ENCODE measurements around the gene CLSTN2.

The CLSTN2 gene

DNA sequence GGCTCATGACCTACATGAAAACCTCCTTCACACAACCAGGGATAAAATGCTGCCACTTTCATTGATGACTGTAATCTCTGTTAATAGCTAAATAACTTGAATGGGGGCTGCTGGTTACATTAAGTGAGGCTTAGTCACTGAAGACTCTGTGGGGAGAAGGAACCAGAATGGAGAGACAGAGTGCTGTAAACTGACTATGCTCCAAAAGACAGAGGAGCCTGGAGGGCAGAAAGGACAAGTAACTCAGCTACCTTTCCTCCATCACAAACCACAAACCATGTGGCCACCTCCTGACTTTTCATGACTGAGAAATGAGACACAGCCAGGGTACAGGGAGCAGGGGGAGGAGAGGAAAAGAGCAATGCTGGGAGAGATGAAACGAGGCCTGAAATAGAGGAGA, 645.8 kb downstream of the CLSTN2 start:
- no peak overlapping the region for H3K4me3 ChIP-seq (ENCODE audit: low read length)
- H3K27me3 ChIP-seq (ENCODE audit: control insufficient read depth, insufficient read depth, low read length): no peaks in the 10 kb centered on the region; the same call in 1 of the 2 replicates
- no peak overlapping the region for H3K27ac ChIP-seq (ENCODE audit: low read length)
- no peaks in the 10 kb centered on the region for H3K36me3 ChIP-seq (ENCODE audit: control insufficient read depth, insufficient read depth, low read length)
- no peaks in the 10 kb centered on the region for H3K4me1 ChIP-seq (ENCODE audit: control insufficient read depth, insufficient read depth, low read length)
- no peaks in the 10 kb centered on the region for H3K9me3 ChIP-seq (ENCODE audit: control insufficient read depth, insufficient read depth, low read length)
- WGBS (ENCODE audit: insufficient coverage, insufficient read length): no CpG with 5 or more reads among the region's 1 CpG
- DNase-seq (ENCODE audit: low read depth, low spot score): no peak

DNA sequence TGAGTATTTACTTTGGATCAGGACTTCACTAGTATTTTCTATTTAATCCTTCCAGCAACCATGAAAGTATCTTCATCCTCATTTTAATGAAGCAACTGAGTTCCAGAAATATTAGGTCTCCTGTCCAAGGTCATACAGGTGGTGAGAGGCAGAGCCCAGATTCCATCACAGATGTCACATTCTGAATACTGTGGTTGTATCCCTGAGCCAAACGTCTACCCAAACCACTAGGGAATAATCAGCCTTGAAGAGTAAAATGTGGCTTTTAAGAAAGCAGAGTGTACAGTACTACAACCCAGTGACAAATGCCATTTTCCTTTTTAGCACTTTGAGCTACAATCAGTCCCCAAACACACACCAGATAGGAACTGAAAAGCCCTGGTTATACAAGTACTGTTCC, 649.6 kb downstream of the CLSTN2 start:
- DNase-seq (ENCODE audit: low read depth, low spot score): no peak
- WGBS (ENCODE audit: insufficient coverage, insufficient read length): no CpG with 5 or more reads among the region's 1 CpG

DNA sequence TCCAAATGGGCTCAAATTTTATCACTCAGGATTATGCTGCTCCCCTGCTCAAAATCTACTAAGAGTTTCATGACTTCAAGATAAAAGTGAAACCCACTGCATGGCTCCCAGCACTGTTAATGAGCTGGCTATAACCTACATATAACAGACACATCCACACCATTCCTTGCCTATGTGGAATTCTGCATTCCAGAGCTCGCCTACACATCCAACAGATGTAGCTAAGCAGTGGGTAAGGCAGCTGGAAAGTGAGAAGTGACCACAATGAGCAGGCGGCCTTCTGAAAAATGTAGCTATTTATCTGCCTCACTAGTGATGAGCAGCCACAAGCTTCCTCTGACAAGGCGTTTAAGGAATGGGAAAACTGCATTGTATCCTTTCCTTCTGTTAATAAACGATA, 650.8 kb downstream of the CLSTN2 start:
- H3K4me3 ChIP-seq (ENCODE audit: low read length): no peak overlapping the region
- no peak overlapping the region for H3K27ac ChIP-seq (ENCODE audit: low read length)
- no peaks in the 10 kb centered on the region; the same call in 1 of the 2 replicates for H3K27me3 ChIP-seq (ENCODE audit: control insufficient read depth, insufficient read depth, low read length)
- H3K36me3 ChIP-seq (ENCODE audit: control insufficient read depth, insufficient read depth, low read length): no peaks in the 10 kb centered on the region
- no peak for DNase-seq (ENCODE audit: low read depth, low spot score)
- H3K4me1 ChIP-seq (ENCODE audit: control insufficient read depth, insufficient read depth, low read length): no peaks in the 10 kb centered on the region
- WGBS (ENCODE audit: insufficient coverage, insufficient read length): no CpG with 5 or more reads among the region's 4 CpGs
- no peaks in the 10 kb centered on the region for H3K9me3 ChIP-seq (ENCODE audit: control insufficient read depth, insufficient read depth, low read length)

More for the DNA sequence above, 649.6 kb downstream of the CLSTN2 start:
- no peaks in the 10 kb centered on the region for H3K4me1 ChIP-seq (ENCODE audit: control insufficient read depth, insufficient read depth, low read length)
- H3K27ac ChIP-seq (ENCODE audit: low read length): no peak overlapping the region
- no peak overlapping the region for H3K4me3 ChIP-seq (ENCODE audit: low read length)
- H3K9me3 ChIP-seq (ENCODE audit: control insufficient read depth, insufficient read depth, low read length): no peaks in the 10 kb centered on the region
- no peaks in the 10 kb centered on the region for H3K36me3 ChIP-seq (ENCODE audit: control insufficient read depth, insufficient read depth, low read length)
- H3K27me3 ChIP-seq (ENCODE audit: control insufficient read depth, insufficient read depth, low read length): no peaks in the 10 kb centered on the region; the same call in 1 of the 2 replicates

DNA sequence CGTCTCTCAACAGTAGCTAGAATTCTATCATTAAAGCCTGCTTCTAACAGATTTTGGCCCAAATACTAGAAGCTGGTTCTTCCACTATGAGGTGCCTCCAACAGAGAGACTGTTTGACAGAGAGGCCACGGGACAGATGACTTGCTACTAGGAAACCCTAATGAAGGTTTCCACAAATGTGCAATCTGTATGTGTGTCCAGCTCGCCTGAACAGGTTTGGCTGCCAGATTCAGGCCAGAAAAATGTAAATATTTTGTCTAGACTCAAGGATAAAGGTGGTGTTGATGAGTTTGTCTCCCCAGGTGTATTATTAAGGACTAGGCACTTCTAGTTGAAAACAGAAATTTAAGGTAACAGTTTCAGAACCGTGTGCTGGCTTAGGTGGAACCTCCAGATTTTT, 651.3 kb downstream of the CLSTN2 start:
- Histone ChIP-seq H3K36me3 (ENCODE audit: control insufficient read depth, insufficient read depth, low read length) (no peaks in the 10 kb centered on the region), H3K4me1 (ENCODE audit: control insufficient read depth, insufficient read depth, low read length) (no peaks in the 10 kb centered on the region), H3K27me3 (ENCODE audit: control insufficient read depth, insufficient read depth, low read length) (no peaks in the 10 kb centered on the region; the same call in 1 of the 2 replicates), H3K4me3 (ENCODE audit: low read length) (no peak overlapping the region), H3K9me3 (ENCODE audit: control insufficient read depth, insufficient read depth, low read length) (no peaks in the 10 kb centered on the region), H3K27ac (ENCODE audit: low read length) (no peak overlapping the region)
- no CpG with 5 or more reads among the region's 4 CpGs for WGBS (ENCODE audit: insufficient coverage, insufficient read length)
- no peak for DNase-seq (ENCODE audit: low read depth, low spot score)

DNA sequence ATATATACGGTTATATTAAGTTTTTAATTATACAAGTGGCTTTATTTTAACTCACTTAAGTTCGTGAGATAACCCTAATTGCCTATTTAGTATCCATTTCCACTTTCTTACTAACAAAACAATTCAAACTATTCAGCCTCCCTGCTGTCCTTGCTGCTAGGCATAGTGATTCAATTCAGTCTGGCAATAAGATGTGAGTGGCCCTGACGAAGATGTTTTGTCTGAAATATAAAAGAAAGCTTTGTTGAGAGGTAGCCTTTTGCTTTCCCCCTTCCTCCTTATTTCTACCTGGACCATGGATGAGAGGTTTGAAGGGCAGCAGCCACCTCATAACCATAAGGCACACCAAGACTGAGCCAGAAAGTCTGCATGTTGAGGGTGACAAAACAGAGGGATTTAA, 653.6 kb downstream of the CLSTN2 start:
- Histone ChIP-seq H3K4me3 (ENCODE audit: low read length) (no peak overlapping the region), H3K27ac (ENCODE audit: low read length) (no peak overlapping the region), H3K4me1 (ENCODE audit: control insufficient read depth, insufficient read depth, low read length) (no peaks in the 10 kb centered on the region), H3K27me3 (ENCODE audit: control insufficient read depth, insufficient read depth, low read length) (no peaks in the 10 kb centered on the region), H3K36me3 (ENCODE audit: control insufficient read depth, insufficient read depth, low read length) (no peaks in the 10 kb centered on the region), H3K9me3 (ENCODE audit: control insufficient read depth, insufficient read depth, low read length) (no peaks in the 10 kb centered on the region)
- peak; percentile 16 for DNase-seq (ENCODE audit: low read depth, low spot score)
- WGBS (ENCODE audit: insufficient coverage, insufficient read length): no CpG with 5 or more reads among the region's 3 CpGs

DNA sequence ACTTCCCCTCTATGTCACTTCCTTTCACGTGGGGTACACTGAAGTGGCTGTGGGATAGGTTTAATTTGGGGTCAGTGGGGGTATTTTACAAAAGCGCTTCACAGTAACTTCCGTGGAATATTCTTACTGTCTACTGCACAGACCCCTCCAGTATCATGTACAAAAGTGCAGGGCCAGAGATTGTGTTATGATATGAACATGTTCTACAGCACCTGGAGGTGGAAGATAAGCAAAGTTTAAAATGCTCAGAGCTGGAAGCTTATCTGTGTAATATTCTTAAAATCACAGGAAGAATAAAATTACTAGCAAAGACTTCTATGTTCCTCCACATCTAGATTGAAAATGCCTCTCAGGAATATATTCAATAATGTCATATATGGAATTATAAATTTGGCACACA, 658.8 kb downstream of the CLSTN2 start:
- H3K27me3 ChIP-seq (ENCODE audit: control insufficient read depth, insufficient read depth, low read length): no peaks in the 10 kb centered on the region; the same call in 1 of the 2 replicates
- no peaks in the 10 kb centered on the region for H3K9me3 ChIP-seq (ENCODE audit: control insufficient read depth, insufficient read depth, low read length)
- H3K36me3 ChIP-seq (ENCODE audit: control insufficient read depth, insufficient read depth, low read length): no peaks in the 10 kb centered on the region
- no peak for DNase-seq (ENCODE audit: low read depth, low spot score)
- H3K27ac ChIP-seq (ENCODE audit: low read length): no peak overlapping the region
- H3K4me1 ChIP-seq (ENCODE audit: control insufficient read depth, insufficient read depth, low read length): no peaks in the 10 kb centered on the region
- H3K4me3 ChIP-seq (ENCODE audit: low read length): no peak overlapping the region
- no CpG with 5 or more reads among the region's 3 CpGs for WGBS (ENCODE audit: insufficient coverage, insufficient read length)

DNA sequence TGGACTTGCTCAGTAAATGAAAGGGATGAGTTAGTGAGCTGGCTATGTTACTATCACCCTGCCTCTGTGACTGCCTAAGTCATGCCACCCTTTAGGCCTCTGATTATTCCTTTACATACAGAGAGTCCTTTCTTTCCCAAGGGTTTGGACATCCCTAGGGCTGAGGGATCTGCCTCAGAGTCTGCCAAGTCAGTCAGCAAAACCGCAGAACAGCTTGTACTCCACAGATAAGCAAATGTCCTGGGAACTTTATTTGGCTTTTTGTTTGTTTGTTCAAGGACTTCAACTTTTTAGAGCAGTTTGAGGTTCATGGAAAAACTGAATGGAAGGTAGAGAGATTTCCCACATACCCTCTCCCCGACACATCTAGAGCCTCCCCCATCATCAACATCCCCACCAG, 660.3 kb downstream of the CLSTN2 start:
- no peak overlapping the region for H3K4me3 ChIP-seq (ENCODE audit: low read length)
- H3K4me1 ChIP-seq (ENCODE audit: control insufficient read depth, insufficient read depth, low read length): no peaks in the 10 kb centered on the region
- DNase-seq (ENCODE audit: low read depth, low spot score): no peak
- no CpG with 5 or more reads among the region's 2 CpGs for WGBS (ENCODE audit: insufficient coverage, insufficient read length)
- no peaks in the 10 kb centered on the region for H3K9me3 ChIP-seq (ENCODE audit: control insufficient read depth, insufficient read depth, low read length)
- no peak overlapping the region for H3K27ac ChIP-seq (ENCODE audit: low read length)
- H3K27me3 ChIP-seq (ENCODE audit: control insufficient read depth, insufficient read depth, low read length): no peaks in the 10 kb centered on the region; the same call in 1 of the 2 replicates
- H3K36me3 ChIP-seq (ENCODE audit: control insufficient read depth, insufficient read depth, low read length): no peaks in the 10 kb centered on the region

DNA sequence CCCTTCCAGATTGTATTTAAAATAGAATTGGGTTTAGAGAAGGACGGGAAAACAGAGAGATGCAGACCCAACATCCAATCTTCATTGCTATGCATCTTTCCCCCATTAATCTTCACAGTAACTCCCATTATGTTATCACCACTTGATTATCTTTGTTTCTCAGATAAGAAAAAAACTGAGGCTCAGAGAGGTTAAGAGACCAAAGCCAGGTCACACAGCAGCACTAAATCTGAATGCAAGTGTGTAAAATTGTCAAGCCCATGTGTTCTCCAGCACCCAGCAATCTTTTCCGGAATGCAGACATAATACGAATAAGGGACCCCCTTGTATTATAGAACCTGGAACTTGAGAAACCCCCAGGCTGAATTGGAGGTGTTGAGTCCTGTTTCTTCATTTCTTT, 662.4 kb downstream of the CLSTN2 start:
- H3K27ac ChIP-seq (ENCODE audit: low read length): no peak overlapping the region
- H3K4me1 ChIP-seq (ENCODE audit: control insufficient read depth, insufficient read depth, low read length): no peaks in the 10 kb centered on the region
- no peaks in the 10 kb centered on the region; the same call in 1 of the 2 replicates for H3K27me3 ChIP-seq (ENCODE audit: control insufficient read depth, insufficient read depth, low read length)
- no CpG with 5 or more reads among the region's 3 CpGs for WGBS (ENCODE audit: insufficient coverage, insufficient read length)
- no peak overlapping the region for H3K4me3 ChIP-seq (ENCODE audit: low read length)
- no peaks in the 10 kb centered on the region for H3K36me3 ChIP-seq (ENCODE audit: control insufficient read depth, insufficient read depth, low read length)
- H3K9me3 ChIP-seq (ENCODE audit: control insufficient read depth, insufficient read depth, low read length): no peaks in the 10 kb centered on the region
- DNase-seq (ENCODE audit: low read depth, low spot score): no peak

DNA sequence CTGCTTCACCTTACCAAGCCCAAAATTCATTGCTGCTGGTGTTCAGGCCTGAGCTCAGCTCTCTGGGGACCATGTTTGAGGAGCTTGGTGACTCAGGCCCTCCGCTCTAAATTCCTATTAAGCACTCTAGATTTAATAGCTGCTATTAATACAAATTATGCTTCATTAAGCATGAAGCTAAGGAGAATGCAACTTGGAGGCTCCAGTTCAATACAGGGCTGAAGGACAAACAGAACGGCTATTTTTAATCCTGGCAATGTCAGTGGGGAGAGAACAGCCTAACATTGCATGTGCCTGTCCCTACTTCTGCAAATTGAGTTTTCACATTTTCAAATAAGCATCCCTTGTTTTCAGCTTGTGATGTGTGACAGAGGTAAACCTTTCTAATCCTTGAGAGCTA, 662.8 kb downstream of the CLSTN2 start:
- no CpG with 5 or more reads among the region's 2 CpGs for WGBS (ENCODE audit: insufficient coverage, insufficient read length)
- H3K36me3 ChIP-seq (ENCODE audit: control insufficient read depth, insufficient read depth, low read length): no peaks in the 10 kb centered on the region
- DNase-seq (ENCODE audit: low read depth, low spot score): no peak

DNA sequence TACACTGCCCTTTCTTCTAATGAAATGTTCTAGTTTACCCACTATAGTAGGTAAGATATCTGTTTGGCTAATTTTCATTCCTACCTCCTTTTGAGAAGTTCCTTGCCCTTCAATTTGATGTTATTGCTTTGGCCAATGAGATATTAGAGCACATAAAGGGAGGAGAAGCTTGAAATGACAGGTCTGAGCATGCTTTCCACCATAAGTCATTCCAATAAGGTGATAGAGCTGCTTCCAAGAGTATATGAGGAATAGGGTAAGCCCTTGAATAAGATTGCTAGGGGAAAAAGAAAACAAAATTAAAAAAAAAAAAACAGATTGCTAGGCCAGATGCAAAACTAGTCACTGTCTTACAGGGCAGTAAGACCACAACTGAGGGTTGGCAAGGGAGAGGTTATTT, 664.0 kb downstream of the CLSTN2 start:
- Histone ChIP-seq H3K36me3 (ENCODE audit: control insufficient read depth, insufficient read depth, low read length) (no peaks in the 10 kb centered on the region), H3K9me3 (ENCODE audit: control insufficient read depth, insufficient read depth, low read length) (no peaks in the 10 kb centered on the region), H3K27me3 (ENCODE audit: control insufficient read depth, insufficient read depth, low read length) (no peaks in the 10 kb centered on the region; the same call in 1 of the 2 replicates), H3K4me1 (ENCODE audit: control insufficient read depth, insufficient read depth, low read length) (no peaks in the 10 kb centered on the region), H3K4me3 (ENCODE audit: low read length) (no peak overlapping the region), H3K27ac (ENCODE audit: low read length) (no peak overlapping the region)
- DNase-seq (ENCODE audit: low read depth, low spot score): no peak

More for the DNA sequence above, 662.8 kb downstream of the CLSTN2 start:
- H3K4me3 ChIP-seq (ENCODE audit: low read length): no peak overlapping the region
- no peaks in the 10 kb centered on the region for H3K4me1 ChIP-seq (ENCODE audit: control insufficient read depth, insufficient read depth, low read length)
- H3K27ac ChIP-seq (ENCODE audit: low read length): no peak overlapping the region
- H3K9me3 ChIP-seq (ENCODE audit: control insufficient read depth, insufficient read depth, low read length): no peaks in the 10 kb centered on the region
- no peaks in the 10 kb centered on the region; the same call in 1 of the 2 replicates for H3K27me3 ChIP-seq (ENCODE audit: control insufficient read depth, insufficient read depth, low read length)

DNA sequence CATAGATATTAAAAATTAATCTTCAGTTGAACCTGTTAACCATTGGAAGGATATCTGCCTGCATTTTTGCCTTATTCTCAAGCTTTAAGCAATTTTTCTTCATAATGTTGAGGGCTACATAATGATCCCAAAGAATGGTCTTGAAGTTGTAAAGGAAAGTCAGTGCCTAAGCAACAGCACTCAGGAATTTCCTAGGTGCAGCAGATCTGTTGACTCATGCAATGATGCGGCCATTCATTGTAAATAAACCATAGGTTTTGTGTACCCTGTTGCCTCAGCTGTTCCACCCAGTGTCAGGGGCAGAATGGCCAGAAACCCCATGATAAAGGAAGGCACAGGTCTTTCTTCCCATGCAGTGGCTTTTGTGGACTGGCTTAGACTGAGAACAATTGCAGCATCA, 664.5 kb downstream of the CLSTN2 start:
- Histone ChIP-seq H3K27ac (ENCODE audit: low read length) (no peak overlapping the region), H3K9me3 (ENCODE audit: control insufficient read depth, insufficient read depth, low read length) (no peaks in the 10 kb centered on the region), H3K36me3 (ENCODE audit: control insufficient read depth, insufficient read depth, low read length) (no peaks in the 10 kb centered on the region), H3K4me1 (ENCODE audit: control insufficient read depth, insufficient read depth, low read length) (no peaks in the 10 kb centered on the region), H3K27me3 (ENCODE audit: control insufficient read depth, insufficient read depth, low read length) (no peaks in the 10 kb centered on the region; the same call in 1 of the 2 replicates), H3K4me3 (ENCODE audit: low read length) (no peak overlapping the region)
- WGBS (ENCODE audit: insufficient coverage, insufficient read length): no CpG with 5 or more reads among the region's 1 CpG
- no peak for DNase-seq (ENCODE audit: low read depth, low spot score)

Data from iPS DF 6.9 (cell line).